ENCODE results near the gene FGR. TPM values are rescaled to one million over a fixed set of nuclear protein-coding genes. Genes with fewer than 3 reads are reported as not detected.
A peak's percentile ranks its signal among the peaks of the same experiment; 100 is the strongest.

Gene FGR
- polyA plus RNA-seq, 3 donors = 371 to 1,340 (median 571) TPM

DNA sequence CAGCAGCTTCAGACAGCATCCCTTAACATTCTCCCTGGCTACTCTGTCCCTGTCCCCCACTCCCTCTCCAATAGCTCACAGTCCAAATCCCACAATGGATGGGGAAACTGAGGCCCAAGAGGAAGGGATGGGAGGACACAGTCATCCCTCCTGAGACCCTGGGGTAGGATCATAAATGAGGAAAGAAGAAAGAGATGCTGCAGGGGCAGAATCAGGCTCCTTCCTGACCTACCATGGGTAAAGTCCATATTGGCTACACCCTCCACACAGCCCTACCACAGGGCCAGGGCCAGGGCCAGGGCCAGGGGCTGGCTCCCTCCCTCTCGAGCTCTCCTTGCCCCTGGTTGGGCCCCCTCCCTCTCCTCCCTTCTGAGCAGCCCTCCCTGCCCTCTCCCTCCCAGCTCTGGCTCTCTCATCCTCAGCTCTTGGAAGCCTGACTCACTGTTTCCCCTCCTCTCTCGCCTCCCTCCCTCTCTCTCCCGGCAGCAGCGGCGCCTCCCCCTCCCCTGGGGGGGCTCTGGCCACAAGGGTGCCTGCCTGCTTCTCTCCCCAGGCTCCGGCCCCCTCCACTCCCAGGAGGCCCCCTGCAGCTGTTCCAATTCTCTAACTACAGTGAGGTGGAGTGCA is 36.0 kb downstream of the FGR start:
- H3K9me3 ChIP-seq (replicated peaks in 1 of 2; ENCODE audit: control insufficient read depth in 1 of 2, insufficient read depth in 1 of 2, low read length in 2 of 2) = no peaks in the 10 kb centered on the region
- peak in 1 of 3 donors; percentile 28 for DNase-seq
- intact Hi-C loops (cut with micrococcal nuclease) = no loop called here
- Mint-ChIP-seq H3K4me3 (no peak overlapping the region), H3K36me3 (peaks cover 1 to 3% of the 10 kb centered on the region in 2 donors), H3K4me1 (peaks cover 39% of the 10 kb centered on the region), H3K27ac (peak overlapping the region in 1 of 7 donors; percentile 54), H3K27me3 (ENCODE audit: low read depth in 3 of 3) (peaks cover 7 to 23% (median 8%) of the 10 kb centered on the region in 3 donors), H3K9me3 (no peaks in the 10 kb centered on the region)
- H3K36me3 ChIP-seq (replicated peaks in 1 of 2; ENCODE audit: control insufficient read depth in 1 of 2, insufficient read depth in 2 of 2, low read length in 2 of 2) = no peaks in the 10 kb centered on the region
- H2AFZ ChIP-seq (ENCODE audit: insufficient read depth, low read depth, low read length, poor library complexity, severe bottlenecking) = no peak overlapping the region
- H4K20me1 ChIP-seq (ENCODE audit: insufficient read depth, low read length) = peaks cover 74% of the 10 kb centered on the region
- no peak overlapping the region for H3K4me2 ChIP-seq (replicated peaks; ENCODE audit: extremely low read depth, low read length, poor library complexity, severe bottlenecking)
- H3K4me3 ChIP-seq (replicated peaks in 1 of 3; ENCODE audit: low read depth in 2 of 3, low read length in 3 of 3) = no peak overlapping the region
- peaks cover 19% of the 10 kb centered on the region for H3K79me2 ChIP-seq (ENCODE audit: insufficient read depth, low read length)
- TF ChIP-seq, protein P1, sequence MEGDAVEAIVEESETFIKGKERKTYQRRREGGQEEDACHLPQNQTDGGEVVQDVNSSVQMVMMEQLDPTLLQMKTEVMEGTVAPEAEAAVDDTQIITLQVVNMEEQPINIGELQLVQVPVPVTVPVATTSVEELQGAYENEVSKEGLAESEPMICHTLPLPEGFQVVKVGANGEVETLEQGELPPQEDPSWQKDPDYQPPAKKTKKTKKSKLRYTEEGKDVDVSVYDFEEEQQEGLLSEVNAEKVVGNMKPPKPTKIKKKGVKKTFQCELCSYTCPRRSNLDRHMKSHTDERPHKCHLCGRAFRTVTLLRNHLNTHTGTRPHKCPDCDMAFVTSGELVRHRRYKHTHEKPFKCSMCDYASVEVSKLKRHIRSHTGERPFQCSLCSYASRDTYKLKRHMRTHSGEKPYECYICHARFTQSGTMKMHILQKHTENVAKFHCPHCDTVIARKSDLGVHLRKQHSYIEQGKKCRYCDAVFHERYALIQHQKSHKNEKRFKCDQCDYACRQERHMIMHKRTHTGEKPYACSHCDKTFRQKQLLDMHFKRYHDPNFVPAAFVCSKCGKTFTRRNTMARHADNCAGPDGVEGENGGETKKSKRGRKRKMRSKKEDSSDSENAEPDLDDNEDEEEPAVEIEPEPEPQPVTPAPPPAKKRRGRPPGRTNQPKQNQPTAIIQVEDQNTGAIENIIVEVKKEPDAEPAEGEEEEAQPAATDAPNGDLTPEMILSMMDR (IDR thresholded peaks at IDR 0.05) = no peak
- WGBS (ENCODE audit: insufficient coverage) = no CpG with 5 or more reads among the region's 6 CpGs
- peaks cover 28 to 35% of the 10 kb centered on the region in 2 donors for H3K4me1 ChIP-seq (ENCODE audit: control insufficient read depth in 1 of 2, insufficient read depth in 2 of 2, low read length in 2 of 2)
- no peak overlapping the region for H3K9ac ChIP-seq (ENCODE audit: insufficient read depth, low read length, poor library complexity, severe bottlenecking)
- peaks cover 0 to 4% of the 10 kb centered on the region in 2 donors for H3K27me3 ChIP-seq (ENCODE audit: control insufficient read depth in 2 of 2, insufficient read depth in 2 of 2, low read length in 2 of 2)
- no peak overlapping the region for H3K27ac ChIP-seq (ENCODE audit: low read depth in 1 of 2, low read length in 2 of 2)

DNA sequence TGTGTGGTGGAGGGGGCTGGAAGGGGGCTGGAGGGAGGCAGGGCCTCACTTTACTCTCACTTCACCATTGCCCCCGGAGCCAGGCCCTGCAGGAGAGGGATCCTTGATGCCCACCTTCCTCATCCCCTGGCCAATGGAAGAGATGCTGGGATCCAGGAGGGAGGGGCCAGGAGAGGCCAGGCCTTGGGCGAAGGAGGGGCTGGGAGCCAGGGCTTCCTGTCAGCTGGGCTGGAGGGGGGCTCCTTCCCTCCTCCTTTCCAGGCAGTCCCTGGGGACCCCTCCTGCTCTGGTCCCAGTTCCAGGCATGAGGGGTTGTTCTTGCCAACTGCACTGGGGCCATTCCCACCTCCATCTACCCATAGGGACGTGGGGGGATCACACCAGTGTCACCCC is 36.7 kb downstream of the FGR start:
- H3K27ac Mint-ChIP-seq = no peak overlapping the region
- Histone ChIP-seq H2AFZ (ENCODE audit: insufficient read depth, low read depth, low read length, poor library complexity, severe bottlenecking) (no peak overlapping the region), H4K20me1 (ENCODE audit: insufficient read depth, low read length) (peaks cover 74% of the 10 kb centered on the region), H3K4me1 (ENCODE audit: control insufficient read depth in 1 of 2, insufficient read depth in 2 of 2, low read length in 2 of 2) (peaks cover 26 to 31% of the 10 kb centered on the region in 2 donors), H3K9me3 (replicated peaks in 1 of 2; ENCODE audit: control insufficient read depth in 1 of 2, insufficient read depth in 1 of 2, low read length in 2 of 2) (no peaks in the 10 kb centered on the region), H3K27me3 (ENCODE audit: control insufficient read depth in 2 of 2, insufficient read depth in 2 of 2, low read length in 2 of 2) (peaks cover 0 to 4% of the 10 kb centered on the region in 2 donors), H3K36me3 (replicated peaks in 1 of 2; ENCODE audit: control insufficient read depth in 1 of 2, insufficient read depth in 2 of 2, low read length in 2 of 2) (no peaks in the 10 kb centered on the region), H3K4me3 (replicated peaks in 1 of 3; ENCODE audit: low read depth in 2 of 3, low read length in 3 of 3) (no peak overlapping the region), H3K79me2 (ENCODE audit: insufficient read depth, low read length) (peaks cover 19% of the 10 kb centered on the region), H3K27ac (ENCODE audit: low read depth in 1 of 2, low read length in 2 of 2) (no peak overlapping the region), H3K4me2 (replicated peaks; ENCODE audit: extremely low read depth, low read length, poor library complexity, severe bottlenecking) (no peak overlapping the region), H3K9ac (ENCODE audit: insufficient read depth, low read length, poor library complexity, severe bottlenecking) (no peak overlapping the region)
- H3K4me1 Mint-ChIP-seq = peaks cover 38% of the 10 kb centered on the region
- H3K9me3 Mint-ChIP-seq = no peaks in the 10 kb centered on the region
- DNase-seq = no peak
- H3K36me3 Mint-ChIP-seq = peaks cover 1 to 3% of the 10 kb centered on the region in 2 donors
- intact Hi-C loops (cut with micrococcal nuclease) = no loop called here
- TF ChIP-seq, protein P1 (IDR thresholded peaks at IDR 0.05) = no peak
- no peak overlapping the region for H3K4me3 Mint-ChIP-seq
- 80% methylated on average over 1 of the region's 3 CpGs for WGBS (ENCODE audit: insufficient coverage)
- peaks cover 7 to 16% (median 8%) of the 10 kb centered on the region in 3 donors for H3K27me3 Mint-ChIP-seq (ENCODE audit: low read depth in 3 of 3)

Measured in CD14-positive monocyte (primary cell).